GM12892 (cell line): ENCODE data around the gene CPED1.

Experiments
- POLR2A ChIP-seq: IDR thresholded peaks from 2 replicates; pipeline ENCODE4 v1.6.1; 2011; ENCODE audit warnings: low read depth, low read length, control low read depth
- POLR2AphosphoS5 ChIP-seq: IDR thresholded peaks from 2 replicates; pipeline ENCODE4 v1.6.1; 2011; ENCODE audit warnings: low read depth, low read length, control low read depth
- TAF1 ChIP-seq: IDR thresholded peaks from 2 replicates; pipeline ENCODE4 v1.6.1; 2011; ENCODE audit warnings: low read depth, mild to moderate bottlenecking, control low read depth, low read length, borderline replicate concordance

GRCh38 chr7:121271916-121272315, 283.4 kb downstream of the CPED1 start:
- TF ChIP-seq POLR2AphosphoS5: no peak
- TF ChIP-seq POLR2A: no peak
- TF ChIP-seq TAF1: no peak
